ENCODE data around the gene FBXL14. TPM values are rescaled to one million over a fixed set of nuclear protein-coding genes. Genes with fewer than 3 reads are reported as not detected.

The FBXL14 gene
- total and polyA plus RNA-seq, 9 of the 15 experiments (the other 6 are each of a cell fraction or from before 2014, with no cell fraction given), result 0.13 to 9.8 (median 3.3) TPM

DNA sequence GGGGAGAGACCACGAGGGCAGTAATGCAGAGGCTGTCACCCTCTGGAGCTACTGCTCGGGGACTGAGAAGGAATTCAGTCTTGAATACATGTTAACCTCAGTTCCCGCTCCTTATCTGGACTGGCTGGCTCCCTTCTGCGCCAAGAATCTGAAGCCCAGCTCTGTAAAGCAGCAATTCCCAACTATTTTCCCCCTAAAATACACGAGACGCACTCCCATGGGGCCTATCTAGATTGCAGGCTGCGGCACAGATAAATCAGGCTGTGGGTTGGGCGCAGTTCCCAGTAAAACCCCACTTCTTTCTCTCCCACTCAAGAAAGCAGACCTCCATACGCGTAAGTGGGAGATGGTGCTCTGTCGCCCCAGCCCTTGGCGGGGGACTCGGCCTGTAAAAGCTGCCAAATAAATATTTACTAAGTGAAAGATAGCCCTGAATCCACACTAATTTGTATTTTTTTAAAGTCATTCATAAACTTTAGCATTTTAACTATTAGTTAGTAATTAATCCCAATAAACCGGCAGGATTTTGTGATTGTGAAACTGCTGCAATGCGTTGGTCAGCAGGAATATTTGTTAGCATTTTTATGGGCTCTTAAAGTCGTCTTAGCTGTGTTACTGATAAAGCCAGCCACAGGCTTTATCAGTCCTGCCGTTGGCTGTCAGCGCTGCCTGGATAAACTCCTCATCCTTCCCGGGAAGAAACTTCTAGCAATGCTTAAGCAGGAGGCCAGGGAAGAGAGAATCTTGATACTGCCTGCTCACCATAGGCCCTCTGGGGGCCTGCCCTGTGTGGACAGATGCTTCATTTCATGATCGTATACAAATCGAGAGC lies 17.8 kb downstream of the FBXL14 start (continued):
- TF ChIP-seq HLTF (IDR thresholded peaks at IDR 0.05) (no peak), E2F6 (IDR thresholded peaks at IDR 0.05; ENCODE audit: borderline replicate concordance in 1 of 2, extremely low read depth in 1 of 2, insufficient read depth in 1 of 2, insufficient read length in 1 of 2, low read depth in 1 of 2, low read length in 1 of 2, poor library complexity in 1 of 2, severe bottlenecking in 1 of 2) (peak; percentile 42 to 64), ZBTB7A (IDR thresholded peaks at IDR 0.05; ENCODE audit: borderline replicate concordance, control insufficient read depth, low read depth, low read length) (0 out of 2 replicates have a peak, but pooled peaks have one; percentile 29), POLR2AphosphoS5 (IDR thresholded peaks at IDR 0.05; ENCODE audit: control insufficient read depth, insufficient read depth, low read depth, low read length) (peak; percentile 47; the same call in 1 of the 2 replicates), CBFA2T2 (conservative IDR thresholded peaks at IDR 0.05) (peak; percentile 58), MAZ (CRISPR knock-in tag; conservative IDR thresholded peaks at IDR 0.05 in 1 of 2, IDR thresholded peaks at IDR 0.05 in 1 of 2) (peak in 1 of 2 experiments; percentile 36; a peak in 1 of 4 replicates), EP300 (IDR thresholded peaks at IDR 0.05; ENCODE audit: low read length) (peak; percentile 77), ZBTB8A (IDR thresholded peaks at IDR 0.05; ENCODE audit: partially characterized antibody) (no peak), CXXC5 (CRISPR knock-in tag; IDR thresholded peaks at IDR 0.05) (peak; percentile 87), TCF3 (CRISPR knock-in tag; IDR thresholded peaks at IDR 0.05) (peak; percentile 80), BCL6 (CRISPR knock-in tag; IDR thresholded peaks at IDR 0.05) (no peak), ZNF318 (IDR thresholded peaks at IDR 0.05; ENCODE audit: borderline replicate concordance in 1 of 2, low read depth in 1 of 2) (no peak), DACH1 (IDR thresholded peaks at IDR 0.05; ENCODE audit: partially characterized antibody) (peak; percentile 14), MTA3 (IDR thresholded peaks at IDR 0.05; ENCODE audit: borderline replicate concordance) (0 out of 2 replicates have a peak, but pooled peaks have one; percentile 20)
- TF ChIP-seq, protein P1, sequence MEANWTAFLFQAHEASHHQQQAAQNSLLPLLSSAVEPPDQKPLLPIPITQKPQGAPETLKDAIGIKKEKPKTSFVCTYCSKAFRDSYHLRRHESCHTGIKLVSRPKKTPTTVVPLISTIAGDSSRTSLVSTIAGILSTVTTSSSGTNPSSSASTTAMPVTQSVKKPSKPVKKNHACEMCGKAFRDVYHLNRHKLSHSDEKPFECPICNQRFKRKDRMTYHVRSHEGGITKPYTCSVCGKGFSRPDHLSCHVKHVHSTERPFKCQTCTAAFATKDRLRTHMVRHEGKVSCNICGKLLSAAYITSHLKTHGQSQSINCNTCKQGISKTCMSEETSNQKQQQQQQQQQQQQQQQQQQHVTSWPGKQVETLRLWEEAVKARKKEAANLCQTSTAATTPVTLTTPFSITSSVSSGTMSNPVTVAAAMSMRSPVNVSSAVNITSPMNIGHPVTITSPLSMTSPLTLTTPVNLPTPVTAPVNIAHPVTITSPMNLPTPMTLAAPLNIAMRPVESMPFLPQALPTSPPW (CRISPR knock-in tag; IDR thresholded peaks at IDR 0.05), result peak; percentile 23; the same call in 1 of the 2 replicates
